22Rv1 (cell line): ENCODE results near the gene CHD1.

Experiments
- H3K27ac ChIP-seq: fragments of 450-650 bp; 2 replicates; pipeline ENCODE4 v1.5.1; 2017
- CTCF ChIP-seq: fragments of 450-650 bp; IDR thresholded peaks from 2 replicates; pipeline ENCODE4 v1.5.1; 2017; ENCODE audit warnings: mild to moderate bottlenecking
- ZFX ChIP-seq: fragments of 450-650 bp; IDR thresholded peaks from 2 replicates; pipeline ENCODE4 v1.6.1; 2017; ENCODE audit warnings: antibody characterized with exemption, borderline replicate concordance

The CHD1 gene

GRCh38 chr5:98954392-98955028 is 25.7 kb upstream of the CHD1 start:
- no peak for TF ChIP-seq ZFX
- no peak for TF ChIP-seq CTCF
- no peak overlapping the region for H3K27ac ChIP-seq

GRCh38 chr5:98942847-98943246 is 14.0 kb upstream of the CHD1 start:
- TF ChIP-seq CTCF = no peak
- H3K27ac ChIP-seq = no peak overlapping the region

GRCh38 chr5:98941131-98941883 is 12.5 kb upstream of the CHD1 start:
- H3K27ac ChIP-seq = no peak overlapping the region
- TF ChIP-seq CTCF = no peak
- TF ChIP-seq ZFX = no peak

- TF ChIP-seq ZFX (no peak), CTCF (no peak)
- H3K27ac ChIP-seq = no peak overlapping the region
Observed at GRCh38 chr5:98940581-98940980, 11.8 kb upstream of the CHD1 start.

GRCh38 chr5:98938464-98938863 is 9.7 kb upstream of the CHD1 start:
- H3K27ac ChIP-seq = no peak overlapping the region
- TF ChIP-seq ZFX (no peak), CTCF (no peak)

- TF ChIP-seq ZFX (no peak), CTCF (no peak)
- H3K27ac ChIP-seq = no peak overlapping the region
Observed at GRCh38 chr5:98936948-98937715, 8.3 kb upstream of the CHD1 start.

- H3K27ac ChIP-seq = no peak overlapping the region
- no peak for TF ChIP-seq CTCF
- no peak for TF ChIP-seq ZFX
Observed at GRCh38 chr5:98935206-98935605, 6.4 kb upstream of the CHD1 start.
